ENCODE measurements around the gene IFT43.

DNA sequence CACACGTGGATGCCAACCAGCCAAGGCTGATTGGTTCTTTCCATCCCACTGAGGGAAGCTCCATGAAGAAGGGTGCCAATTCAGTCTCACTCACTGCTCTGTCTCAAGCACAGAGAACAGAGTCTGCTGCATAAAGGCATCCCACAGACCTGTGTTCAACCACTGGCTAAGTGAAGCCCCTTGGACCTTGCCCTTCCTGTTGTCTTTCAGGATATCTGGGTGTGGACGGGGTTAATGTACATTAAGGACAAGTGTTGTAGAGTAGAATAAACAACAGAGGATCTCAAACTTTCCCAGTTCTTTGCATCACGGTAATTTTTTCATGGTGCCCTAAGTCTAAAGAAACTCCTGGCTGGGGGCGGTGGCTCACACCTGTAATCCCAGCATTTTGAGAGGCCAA lies 133.0 kb downstream of the IFT43 start:
- TF ChIP-seq CTCF (IDR thresholded peaks at IDR 0.05 in 2 of 3, conservative IDR thresholded peaks at IDR 0.05 in 1 of 3; ENCODE audit: borderline replicate concordance in 1 of 3, insufficient read depth in 1 of 3, low read depth in 2 of 3, low read length in 2 of 3), result no peak
- TF ChIP-seq RAD21 (IDR thresholded peaks at IDR 0.05; ENCODE audit: low read depth), result no peak
- TF ChIP-seq ATF3 (IDR thresholded peaks at IDR 0.05), result no peak
- no peak for TF ChIP-seq EZH2 (IDR thresholded peaks at IDR 0.05)
- no peak for TF ChIP-seq YY1 (IDR thresholded peaks at IDR 0.05; ENCODE audit: extremely low read depth, insufficient replicate concordance, low read depth, low read length)
- no peak for TF ChIP-seq CEBPB (IDR thresholded peaks at IDR 0.05; ENCODE audit: low read depth)
- TF ChIP-seq TCF7L2 (IDR thresholded peaks at IDR 0.05; ENCODE audit: borderline replicate concordance, extremely low read depth, insufficient read depth, insufficient read length), result no peak
- TF ChIP-seq POLR2AphosphoS5 (IDR thresholded peaks at IDR 0.05; ENCODE audit: low read depth, low read length), result no peak
- TF ChIP-seq REST (IDR thresholded peaks at IDR 0.05; ENCODE audit: low read depth), result no peak
- no peak for TF ChIP-seq EZH2phosphoT487 (IDR thresholded peaks at IDR 0.05; ENCODE audit: borderline replicate concordance)
- TF ChIP-seq FOSL1 (IDR thresholded peaks at IDR 0.05; ENCODE audit: low read depth), result no peak
- TF ChIP-seq SP1 (IDR thresholded peaks at IDR 0.05; ENCODE audit: low read depth), result no peak

Data from HCT116 (cell line).